ENCODE data around the gene DDR1.
"Not testable (repeated sequence)": the region's sequence is repeated elsewhere in the genome, so short reads cannot be mapped to it uniquely, and the experiment has no call there.

The DDR1 gene

GRCh38 chr6:30847971-30848436 lies 36.3 kb upstream of the DDR1 start:
- POLR2A ChIA-PET = no interaction called here
- TF ChIP-seq CTCF (IDR thresholded peaks at IDR 0.05; ENCODE audit: insufficient read depth, low read length, missing control alignments) = no peak
- H3K4me3 ChIP-seq (ENCODE audit: low read depth, low read length) = no peak overlapping the region
- CTCF ChIA-PET = interaction anchor here (0.8 to 1.4 kb wide), 2 partner anchors 9 to 20 kb away, joined by 4 read pairs; no protein-coding TSS in a partner anchor
- no peak for DNase-seq (ENCODE audit: low read depth, low spot score)

- ChIA-PET POLR2A (no interaction called here), CTCF (interaction anchor here (0.5 to 2.7 kb wide), 3 partner anchors 10 to 122 kb away, joined by 3 to 6 read pairs (median 4); no protein-coding TSS in a partner anchor)
- no peak for TF ChIP-seq CTCF (IDR thresholded peaks at IDR 0.05; ENCODE audit: insufficient read depth, low read length, missing control alignments)
- no peak for DNase-seq (ENCODE audit: low read depth, low spot score)
- H3K4me3 ChIP-seq (ENCODE audit: low read depth, low read length) = no peak overlapping the region
Measured at GRCh38 chr6:30849903-30850651, 34.2 kb upstream of the DDR1 start.

- POLR2A ChIA-PET; DNase-seq (ENCODE audit: low read depth, low spot score); H3K4me3 ChIP-seq (ENCODE audit: low read depth, low read length): not testable (repeated sequence)
- CTCF ChIA-PET = interaction anchor here (0.6 kb wide), 1 partner anchor 63 kb away, joined by 3 read pairs; no protein-coding TSS in a partner anchor
Measured at GRCh38 chr6:30852459-30852858, 31.9 kb upstream of the DDR1 start.

- no peak for DNase-seq (ENCODE audit: low read depth, low spot score)
- POLR2A ChIA-PET = no interaction called here
- CTCF ChIA-PET = no interaction called here
- TF ChIP-seq CTCF (IDR thresholded peaks at IDR 0.05; ENCODE audit: insufficient read depth, low read length, missing control alignments) = no peak
- no peak overlapping the region for H3K4me3 ChIP-seq (ENCODE audit: low read depth, low read length)
Measured at GRCh38 chr6:30854285-30855040, 29.9 kb upstream of the DDR1 start.

GRCh38 chr6:30855429-30856075 lies 28.8 kb upstream of the DDR1 start:
- ChIA-PET CTCF (interaction anchor here (1.0 to 3.2 kb wide), 3 partner anchors 11 to 27 kb away, joined by 4 to 21 read pairs (median 5); no protein-coding TSS in a partner anchor), POLR2A (no interaction called here)
- no peak for TF ChIP-seq CTCF (IDR thresholded peaks at IDR 0.05; ENCODE audit: insufficient read depth, low read length, missing control alignments)
- DNase-seq (ENCODE audit: low read depth, low spot score) = no peak
- H3K4me3 ChIP-seq (ENCODE audit: low read depth, low read length) = no peak overlapping the region

- no peak for DNase-seq (ENCODE audit: low read depth, low spot score)
- POLR2A ChIA-PET = no interaction called here
- H3K4me3 ChIP-seq (ENCODE audit: low read depth, low read length) = no peak overlapping the region
- CTCF ChIA-PET = interaction anchor here (0.9 to 3.2 kb wide), 7 partner anchors 9 to 29 kb away, joined by 4 to 21 read pairs (median 5); no protein-coding TSS in a partner anchor
- TF ChIP-seq CTCF (IDR thresholded peaks at IDR 0.05; ENCODE audit: insufficient read depth, low read length, missing control alignments) = no peak
Measured at GRCh38 chr6:30857112-30857511, 27.2 kb upstream of the DDR1 start.

All from AG04449 (cell line).